Activated CD8-positive, alpha-beta T cell treated with anti-CD3 and anti-CD28 coated beads, Interleukin-2, amount 10 ng/mL, durations not matched to agents 7 days and 5 days (primary cell): ENCODE results near the gene STXBP1. TPM values are rescaled to one million over a fixed set of nuclear protein-coding genes. Genes with fewer than 3 reads are reported as not detected.

Source experiments
- total RNA-seq, 2 experiments: library from RNA; stranded (reverse); gene quantifications; one replicate each; pipeline ENCODE4 v1.2.3, GENCODE V29; 2021

STXBP1 gene
- total RNA-seq, 2 experiments from 2014 or later: 24.2 to 25.3 TPM

Other genes starting within 250 kb of the STXBP1 start
- 1 to 10 TPM; 5.6 to 7.2 TPM for gene SLC2A8, start 215.1 kb upstream of the STXBP1 start, total RNA-seq
- gene ZNF79, start 187.9 kb upstream of the STXBP1 start, total RNA-seq: 10 to 100 TPM; 11.3 to 12.1 TPM
- gene RPL12, start 160.9 kb upstream of the STXBP1 start, total RNA-seq: 1,000 to 10,000 TPM; 1,248 to 1,328 TPM
- 10 to 100 TPM; 17.8 to 18.0 TPM for gene LRSAM1, start 160.8 kb upstream of the STXBP1 start, total RNA-seq
- under 1 TPM in 1 of 2 experiments, not detected in 1; 0.16 TPM for gene CFAP157, start 94.7 kb downstream of the STXBP1 start, total RNA-seq
- gene PTRH1, start 103.4 kb downstream of the STXBP1 start, total RNA-seq: 10 to 100 TPM; 10.2 to 14.1 TPM
- gene TTC16, start 103.8 kb downstream of the STXBP1 start, total RNA-seq: 1 to 10 TPM; 4.7 to 5.0 TPM
- 10 to 100 TPM; 27.0 to 29.1 TPM for gene TOR2A, start 123.0 kb downstream of the STXBP1 start, total RNA-seq
- gene SH2D3C, start 166.4 kb downstream of the STXBP1 start, total RNA-seq: 10 to 100 TPM; 75.6 to 77.5 TPM
- 100 to 1,000 TPM; 132 to 136 TPM for gene CDK9, start 173.8 kb downstream of the STXBP1 start, total RNA-seq
- 10 to 100 TPM; 91.5 to 98.3 TPM for gene FPGS, start 190.6 kb downstream of the STXBP1 start, total RNA-seq
- gene ENG, start 242.4 kb downstream of the STXBP1 start, total RNA-seq: 10 to 100 TPM; 22.9 to 24.3 TPM